Midbrain (tissue), 1 donor: ENCODE results near the gene PYCARD.
A peak's percentile ranks its signal among the peaks of the same experiment; 100 is the strongest.
"Not testable (repeated sequence)": the region's sequence is repeated elsewhere in the genome, so short reads cannot be mapped to it uniquely, and the experiment has no call there.

Source experiments
- DNase-seq: peaks from one replicate; lab custom pipeline; 2025; lab: John Stamatoyannopoulos, UW

PYCARD gene

GRCh38 chr16:31215287-31216162 is 13.0 kb upstream of the PYCARD start:
- no peak for DNase-seq

GRCh38 chr16:31214708-31215286 is 12.2 kb upstream of the PYCARD start:
- no peak for DNase-seq

GRCh38 chr16:31213877-31214707 is 11.5 kb upstream of the PYCARD start, which contains the start of gene TRIM72:
TRIM72 (plus strand) TSS chr16:31214119; CDS start chr16:31214739, 620 bp downstream.
- DNase-seq, result no peak

- DNase-seq, result no peak
Observed at GRCh38 chr16:31213342-31213741, 10.8 kb upstream of the PYCARD start.

- no peak for DNase-seq
Observed at GRCh38 chr16:31206776-31207175, 4.2 kb upstream of the PYCARD start.

GRCh38 chr16:31204871-31205666 is 2.5 kb upstream of the PYCARD start:
- no peak for DNase-seq

GRCh38 chr16:31201582-31202413 is 762 bp downstream of the PYCARD start:
- peak; percentile 4 for DNase-seq

GRCh38 chr16:31200821-31201568 is 1.6 kb downstream of the PYCARD start:
- no peak for DNase-seq

GRCh38 chr16:31200111-31200510 is 2.4 kb downstream of the PYCARD start:
- DNase-seq, result not testable (repeated sequence)

GRCh38 chr16:31199430-31200041 is 3.0 kb downstream of the PYCARD start:
- DNase-seq, result no peak

- no peak for DNase-seq
Observed at GRCh38 chr16:31198207-31198882, 4.2 kb downstream of the PYCARD start.

- no peak for DNase-seq
Observed at GRCh38 chr16:31196324-31197088, 6.1 kb downstream of the PYCARD start.

- DNase-seq, result not testable (repeated sequence)
Observed at GRCh38 chr16:31195861-31196260, 6.7 kb downstream of the PYCARD start.

- DNase-seq, result no peak
Observed at GRCh38 chr16:31194898-31195297, 7.7 kb downstream of the PYCARD start.

GRCh38 chr16:31193874-31194273 is 8.7 kb downstream of the PYCARD start:
- DNase-seq, result no peak

- DNase-seq, result no peak
Observed at GRCh38 chr16:31192856-31193642, 9.5 kb downstream of the PYCARD start.

GRCh38 chr16:31191697-31192428 is 10.7 kb downstream of the PYCARD start:
- no peak for DNase-seq
